ENCODE data around the gene CMIP. TPM values are rescaled to one million over a fixed set of nuclear protein-coding genes. Genes with fewer than 3 reads are reported as not detected.
A peak's percentile ranks its signal among the peaks of the same experiment; 100 is the strongest.

CMIP gene
- total and polyA plus RNA-seq, 10 of the 15 experiments (the other 5 are each of a cell fraction or from before 2014, with no cell fraction given): 1.2 to 43.2 (median 4.4) TPM

DNA sequence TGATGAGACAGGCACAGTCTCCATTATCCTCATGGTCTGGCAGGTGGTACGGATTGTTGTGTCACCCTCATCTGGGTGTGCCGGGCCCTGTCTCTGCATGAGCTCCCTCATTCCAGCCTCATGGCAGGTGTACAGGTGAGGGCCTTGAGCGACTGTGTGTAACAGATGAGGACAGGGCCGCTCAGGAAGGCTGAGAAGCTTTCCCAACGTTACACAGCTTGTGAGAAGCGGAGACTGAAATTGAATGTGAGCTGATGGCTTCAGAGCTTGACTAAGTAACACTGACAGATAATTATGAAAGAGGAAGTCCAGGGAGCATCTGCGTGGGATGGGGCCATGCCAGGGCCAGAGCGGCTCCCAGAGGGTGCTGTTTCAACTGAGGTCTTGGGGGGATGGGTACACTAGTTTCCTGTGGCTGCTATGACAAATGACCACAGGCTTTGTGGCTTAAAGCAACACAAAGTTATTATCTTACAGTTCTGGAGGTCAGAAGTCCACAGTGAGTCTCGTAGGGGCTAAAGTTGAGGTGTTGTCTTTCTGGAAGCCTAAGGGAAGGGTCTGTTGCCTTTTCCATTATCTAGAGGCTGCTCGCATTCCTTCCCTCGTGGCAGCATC is 36.7 kb downstream of the CMIP start (continued):
- TF ChIP-seq, protein P1, sequence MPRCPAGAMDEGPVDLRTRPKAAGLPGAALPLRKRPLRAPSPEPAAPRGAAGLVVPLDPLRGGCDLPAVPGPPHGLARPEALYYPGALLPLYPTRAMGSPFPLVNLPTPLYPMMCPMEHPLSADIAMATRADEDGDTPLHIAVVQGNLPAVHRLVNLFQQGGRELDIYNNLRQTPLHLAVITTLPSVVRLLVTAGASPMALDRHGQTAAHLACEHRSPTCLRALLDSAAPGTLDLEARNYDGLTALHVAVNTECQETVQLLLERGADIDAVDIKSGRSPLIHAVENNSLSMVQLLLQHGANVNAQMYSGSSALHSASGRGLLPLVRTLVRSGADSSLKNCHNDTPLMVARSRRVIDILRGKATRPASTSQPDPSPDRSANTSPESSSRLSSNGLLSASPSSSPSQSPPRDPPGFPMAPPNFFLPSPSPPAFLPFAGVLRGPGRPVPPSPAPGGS (IDR thresholded peaks at IDR 0.05; ENCODE audit: borderline replicate concordance, insufficient read depth, low read depth, low read length, poor library complexity, severe bottlenecking): peak; percentile 99
- peak; percentile 78 for TF ChIP-seq TAF1 (IDR thresholded peaks at IDR 0.05; ENCODE audit: borderline replicate concordance, low read depth, low read length)
- TF ChIP-seq SMARCA5 (IDR thresholded peaks at IDR 0.05): peak; percentile 84
- TF ChIP-seq NR2C1 (IDR thresholded peaks at IDR 0.05): peak; percentile 53
- no peak; the same call in 1 of the 2 replicates for TF ChIP-seq ESRRA (IDR thresholded peaks at IDR 0.05; ENCODE audit: low read length)
- no peak for TF ChIP-seq SIX5 (IDR thresholded peaks at IDR 0.05; ENCODE audit: low read depth, low read length, severe bottlenecking)
- TF ChIP-seq, protein P2, sequence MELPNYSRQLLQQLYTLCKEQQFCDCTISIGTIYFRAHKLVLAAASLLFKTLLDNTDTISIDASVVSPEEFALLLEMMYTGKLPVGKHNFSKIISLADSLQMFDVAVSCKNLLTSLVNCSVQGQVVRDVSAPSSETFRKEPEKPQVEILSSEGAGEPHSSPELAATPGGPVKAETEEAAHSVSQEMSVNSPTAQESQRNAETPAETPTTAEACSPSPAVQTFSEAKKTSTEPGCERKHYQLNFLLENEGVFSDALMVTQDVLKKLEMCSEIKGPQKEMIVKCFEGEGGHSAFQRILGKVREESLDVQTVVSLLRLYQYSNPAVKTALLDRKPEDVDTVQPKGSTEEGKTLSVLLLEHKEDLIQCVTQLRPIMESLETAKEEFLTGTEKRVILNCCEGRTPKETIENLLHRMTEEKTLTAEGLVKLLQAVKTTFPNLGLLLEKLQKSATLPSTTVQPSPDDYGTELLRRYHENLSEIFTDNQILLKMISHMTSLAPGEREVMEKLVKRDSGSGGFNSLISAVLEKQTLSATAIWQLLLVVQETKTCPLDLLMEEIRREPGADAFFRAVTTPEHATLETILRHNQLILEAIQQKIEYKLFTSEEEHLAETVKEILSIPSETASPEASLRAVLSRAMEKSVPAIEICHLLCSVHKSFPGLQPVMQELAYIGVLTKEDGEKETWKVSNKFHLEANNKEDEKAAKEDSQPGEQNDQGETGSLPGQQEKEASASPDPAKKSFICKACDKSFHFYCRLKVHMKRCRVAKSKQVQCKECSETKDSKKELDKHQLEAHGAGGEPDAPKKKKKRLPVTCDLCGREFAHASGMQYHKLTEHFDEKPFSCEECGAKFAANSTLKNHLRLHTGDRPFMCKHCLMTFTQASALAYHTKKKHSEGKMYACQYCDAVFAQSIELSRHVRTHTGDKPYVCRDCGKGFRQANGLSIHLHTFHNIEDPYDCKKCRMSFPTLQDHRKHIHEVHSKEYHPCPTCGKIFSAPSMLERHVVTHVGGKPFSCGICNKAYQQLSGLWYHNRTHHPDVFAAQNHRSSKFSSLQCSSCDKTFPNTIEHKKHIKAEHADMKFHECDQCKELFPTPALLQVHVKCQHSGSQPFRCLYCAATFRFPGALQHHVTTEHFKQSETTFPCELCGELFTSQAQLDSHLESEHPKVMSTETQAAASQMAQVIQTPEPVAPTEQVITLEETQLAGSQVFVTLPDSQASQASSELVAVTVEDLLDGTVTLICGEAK (IDR thresholded peaks at IDR 0.05; ENCODE audit: borderline replicate concordance): no peak; the same call in 1 of the 2 replicates
- TF ChIP-seq, protein P3, sequence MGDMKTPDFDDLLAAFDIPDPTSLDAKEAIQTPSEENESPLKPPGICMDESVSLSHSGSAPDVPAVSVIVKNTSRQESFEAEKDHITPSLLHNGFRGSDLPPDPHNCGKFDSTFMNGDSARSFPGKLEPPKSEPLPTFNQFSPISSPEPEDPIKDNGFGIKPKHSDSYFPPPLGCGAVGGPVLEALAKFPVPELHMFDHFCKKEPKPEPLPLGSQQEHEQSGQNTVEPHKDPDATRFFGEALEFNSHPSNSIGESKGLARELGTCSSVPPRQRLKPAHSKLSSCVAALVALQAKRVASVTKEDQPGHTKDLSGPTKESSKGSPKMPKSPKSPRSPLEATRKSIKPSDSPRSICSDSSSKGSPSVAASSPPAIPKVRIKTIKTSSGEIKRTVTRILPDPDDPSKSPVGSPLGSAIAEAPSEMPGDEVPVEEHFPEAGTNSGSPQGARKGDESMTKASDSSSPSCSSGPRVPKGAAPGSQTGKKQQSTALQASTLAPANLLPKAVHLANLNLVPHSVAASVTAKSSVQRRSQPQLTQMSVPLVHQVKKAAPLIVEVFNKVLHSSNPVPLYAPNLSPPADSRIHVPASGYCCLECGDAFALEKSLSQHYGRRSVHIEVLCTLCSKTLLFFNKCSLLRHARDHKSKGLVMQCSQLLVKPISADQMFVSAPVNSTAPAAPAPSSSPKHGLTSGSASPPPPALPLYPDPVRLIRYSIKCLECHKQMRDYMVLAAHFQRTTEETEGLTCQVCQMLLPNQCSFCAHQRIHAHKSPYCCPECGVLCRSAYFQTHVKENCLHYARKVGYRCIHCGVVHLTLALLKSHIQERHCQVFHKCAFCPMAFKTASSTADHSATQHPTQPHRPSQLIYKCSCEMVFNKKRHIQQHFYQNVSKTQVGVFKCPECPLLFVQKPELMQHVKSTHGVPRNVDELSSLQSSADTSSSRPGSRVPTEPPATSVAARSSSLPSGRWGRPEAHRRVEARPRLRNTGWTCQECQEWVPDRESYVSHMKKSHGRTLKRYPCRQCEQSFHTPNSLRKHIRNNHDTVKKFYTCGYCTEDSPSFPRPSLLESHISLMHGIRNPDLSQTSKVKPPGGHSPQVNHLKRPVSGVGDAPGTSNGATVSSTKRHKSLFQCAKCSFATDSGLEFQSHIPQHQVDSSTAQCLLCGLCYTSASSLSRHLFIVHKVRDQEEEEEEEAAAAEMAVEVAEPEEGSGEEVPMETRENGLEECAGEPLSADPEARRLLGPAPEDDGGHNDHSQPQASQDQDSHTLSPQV (IDR thresholded peaks at IDR 0.05): peak; percentile 66; the same call in 1 of the 2 replicates
- TF ChIP-seq, protein P4, sequence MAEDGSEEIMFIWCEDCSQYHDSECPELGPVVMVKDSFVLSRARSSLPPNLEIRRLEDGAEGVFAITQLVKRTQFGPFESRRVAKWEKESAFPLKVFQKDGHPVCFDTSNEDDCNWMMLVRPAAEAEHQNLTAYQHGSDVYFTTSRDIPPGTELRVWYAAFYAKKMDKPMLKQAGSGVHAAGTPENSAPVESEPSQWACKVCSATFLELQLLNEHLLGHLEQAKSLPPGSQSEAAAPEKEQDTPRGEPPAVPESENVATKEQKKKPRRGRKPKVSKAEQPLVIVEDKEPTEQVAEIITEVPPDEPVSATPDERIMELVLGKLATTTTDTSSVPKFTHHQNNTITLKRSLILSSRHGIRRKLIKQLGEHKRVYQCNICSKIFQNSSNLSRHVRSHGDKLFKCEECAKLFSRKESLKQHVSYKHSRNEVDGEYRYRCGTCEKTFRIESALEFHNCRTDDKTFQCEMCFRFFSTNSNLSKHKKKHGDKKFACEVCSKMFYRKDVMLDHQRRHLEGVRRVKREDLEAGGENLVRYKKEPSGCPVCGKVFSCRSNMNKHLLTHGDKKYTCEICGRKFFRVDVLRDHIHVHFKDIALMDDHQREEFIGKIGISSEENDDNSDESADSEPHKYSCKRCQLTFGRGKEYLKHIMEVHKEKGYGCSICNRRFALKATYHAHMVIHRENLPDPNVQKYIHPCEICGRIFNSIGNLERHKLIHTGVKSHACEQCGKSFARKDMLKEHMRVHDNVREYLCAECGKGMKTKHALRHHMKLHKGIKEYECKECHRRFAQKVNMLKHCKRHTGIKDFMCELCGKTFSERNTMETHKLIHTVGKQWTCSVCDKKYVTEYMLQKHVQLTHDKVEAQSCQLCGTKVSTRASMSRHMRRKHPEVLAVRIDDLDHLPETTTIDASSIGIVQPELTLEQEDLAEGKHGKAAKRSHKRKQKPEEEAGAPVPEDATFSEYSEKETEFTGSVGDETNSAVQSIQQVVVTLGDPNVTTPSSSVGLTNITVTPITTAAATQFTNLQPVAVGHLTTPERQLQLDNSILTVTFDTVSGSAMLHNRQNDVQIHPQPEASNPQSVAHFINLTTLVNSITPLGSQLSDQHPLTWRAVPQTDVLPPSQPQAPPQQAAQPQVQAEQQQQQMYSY (CRISPR knock-in tag; IDR thresholded peaks at IDR 0.05): no peak
- no peak for TF ChIP-seq NR2C2 (IDR thresholded peaks at IDR 0.05; ENCODE audit: borderline replicate concordance, control insufficient read depth, insufficient read length, low read depth)
- TF ChIP-seq, protein P5, sequence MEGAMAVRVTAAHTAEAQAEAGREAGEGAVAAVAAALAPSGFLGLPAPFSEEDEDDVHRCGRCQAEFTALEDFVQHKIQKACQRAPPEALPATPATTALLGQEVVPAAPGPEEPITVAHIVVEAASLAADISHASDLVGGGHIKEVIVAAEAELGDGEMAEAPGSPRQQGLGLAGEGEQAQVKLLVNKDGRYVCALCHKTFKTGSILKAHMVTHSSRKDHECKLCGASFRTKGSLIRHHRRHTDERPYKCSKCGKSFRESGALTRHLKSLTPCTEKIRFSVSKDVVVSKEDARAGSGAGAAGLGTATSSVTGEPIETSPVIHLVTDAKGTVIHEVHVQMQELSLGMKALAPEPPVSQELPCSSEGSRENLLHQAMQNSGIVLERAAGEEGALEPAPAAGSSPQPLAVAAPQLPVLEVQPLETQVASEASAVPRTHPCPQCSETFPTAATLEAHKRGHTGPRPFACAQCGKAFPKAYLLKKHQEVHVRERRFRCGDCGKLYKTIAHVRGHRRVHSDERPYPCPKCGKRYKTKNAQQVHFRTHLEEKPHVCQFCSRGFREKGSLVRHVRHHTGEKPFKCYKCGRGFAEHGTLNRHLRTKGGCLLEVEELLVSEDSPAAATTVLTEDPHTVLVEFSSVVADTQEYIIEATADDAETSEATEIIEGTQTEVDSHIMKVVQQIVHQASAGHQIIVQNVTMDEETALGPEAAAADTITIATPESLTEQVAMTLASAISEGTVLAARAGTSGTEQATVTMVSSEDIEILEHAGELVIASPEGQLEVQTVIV (IDR thresholded peaks at IDR 0.05; ENCODE audit: borderline replicate concordance, partially characterized antibody): peak; percentile 7
- TF ChIP-seq POU2F2 (IDR thresholded peaks at IDR 0.05; ENCODE audit: borderline replicate concordance, low read depth, low read length): peak; percentile 95

Data from GM12878 (cell line).